ENCODE data around the gene QRFP.

The QRFP gene

GRCh38 chr9:130884111-130884531, 12.5 kb downstream of the QRFP start:
- no peak overlapping the region for H3K27ac ChIP-seq
- no peaks in the 10 kb centered on the region for H3K27me3 ChIP-seq (ENCODE audit: insufficient read depth, low read depth)
- H3K4me2 ChIP-seq = no peak overlapping the region
- no peak overlapping the region for H3K9ac ChIP-seq
- no peaks in the 10 kb centered on the region for H3K4me1 ChIP-seq (ENCODE audit: low read depth, poor library complexity, severe bottlenecking)
- no peak overlapping the region for H3K4me3 ChIP-seq (IDR thresholded peaks at IDR 0.05; ENCODE audit: insufficient read depth, low read depth, low read length)
- H2AFZ ChIP-seq (ENCODE audit: low read depth) = no peak overlapping the region
- no peak for TF ChIP-seq CTCF (conservative IDR thresholded peaks at IDR 0.05; ENCODE audit: low read depth, low read length)
- H3K36me3 ChIP-seq (ENCODE audit: insufficient read depth) = no peaks in the 10 kb centered on the region
- H4K20me1 ChIP-seq (ENCODE audit: insufficient read depth) = no peaks in the 10 kb centered on the region
- H3K79me2 ChIP-seq (ENCODE audit: insufficient read depth, low read depth) = no peaks in the 10 kb centered on the region

- Histone ChIP-seq H3K4me3 (IDR thresholded peaks at IDR 0.05; ENCODE audit: insufficient read depth, low read depth, low read length) (no peak overlapping the region), H3K79me2 (ENCODE audit: insufficient read depth, low read depth) (no peaks in the 10 kb centered on the region), H4K20me1 (ENCODE audit: insufficient read depth) (no peaks in the 10 kb centered on the region), H3K9ac (no peak overlapping the region), H3K4me1 (ENCODE audit: low read depth, poor library complexity, severe bottlenecking) (no peaks in the 10 kb centered on the region), H2AFZ (ENCODE audit: low read depth) (no peak overlapping the region), H3K27ac (no peak overlapping the region), H3K4me2 (no peak overlapping the region), H3K36me3 (ENCODE audit: insufficient read depth) (no peaks in the 10 kb centered on the region), H3K27me3 (ENCODE audit: insufficient read depth, low read depth) (no peaks in the 10 kb centered on the region)
- TF ChIP-seq CTCF (conservative IDR thresholded peaks at IDR 0.05; ENCODE audit: low read depth, low read length) = no peak
Observed at GRCh38 chr9:130883479-130883878, 13.1 kb downstream of the QRFP start.

- Histone ChIP-seq H3K9ac (no peak overlapping the region), H4K20me1 (ENCODE audit: insufficient read depth) (no peaks in the 10 kb centered on the region), H3K27me3 (ENCODE audit: insufficient read depth, low read depth) (no peaks in the 10 kb centered on the region), H3K4me1 (ENCODE audit: low read depth, poor library complexity, severe bottlenecking) (no peaks in the 10 kb centered on the region), H2AFZ (ENCODE audit: low read depth) (no peak overlapping the region), H3K79me2 (ENCODE audit: insufficient read depth, low read depth) (no peaks in the 10 kb centered on the region), H3K4me2 (no peak overlapping the region), H3K27ac (no peak overlapping the region), H3K36me3 (ENCODE audit: insufficient read depth) (no peaks in the 10 kb centered on the region), H3K4me3 (IDR thresholded peaks at IDR 0.05; ENCODE audit: insufficient read depth, low read depth, low read length) (no peak overlapping the region)
- no peak for TF ChIP-seq CTCF (conservative IDR thresholded peaks at IDR 0.05; ENCODE audit: low read depth, low read length)
Observed at GRCh38 chr9:130882696-130883225, 13.9 kb downstream of the QRFP start.

GRCh38 chr9:130881516-130881915, 15.1 kb downstream of the QRFP start:
- H4K20me1 ChIP-seq (ENCODE audit: insufficient read depth) = no peaks in the 10 kb centered on the region
- H2AFZ ChIP-seq (ENCODE audit: low read depth) = no peak overlapping the region
- no peaks in the 10 kb centered on the region for H3K4me1 ChIP-seq (ENCODE audit: low read depth, poor library complexity, severe bottlenecking)
- TF ChIP-seq CTCF (conservative IDR thresholded peaks at IDR 0.05; ENCODE audit: low read depth, low read length) = no peak
- H3K27ac ChIP-seq = no peak overlapping the region
- no peaks in the 10 kb centered on the region for H3K27me3 ChIP-seq (ENCODE audit: insufficient read depth, low read depth)
- H3K4me2 ChIP-seq = no peak overlapping the region
- H3K9ac ChIP-seq = no peak overlapping the region
- H3K79me2 ChIP-seq (ENCODE audit: insufficient read depth, low read depth) = no peaks in the 10 kb centered on the region
- H3K36me3 ChIP-seq (ENCODE audit: insufficient read depth) = no peaks in the 10 kb centered on the region
- H3K4me3 ChIP-seq (IDR thresholded peaks at IDR 0.05; ENCODE audit: insufficient read depth, low read depth, low read length) = no peak overlapping the region
